ENCODE data around the gene SLC24A5. TPM values are rescaled to one million over a fixed set of nuclear protein-coding genes. Genes with fewer than 3 reads are reported as not detected.
A peak's percentile ranks its signal among the peaks of the same experiment; 100 is the strongest.

Gene SLC24A5
- total RNA-seq: not detected
- long read RNA-seq: 0 reads

GRCh38 chr15:48120745-48121144 is at the start of gene SLC24A5:
Gene SLC24A5, plus strand, starts transcription at chr15:48120990. Its CDS starts 55 bp downstream, at chr15:48121045.
- ATAC-seq (no peak), DNase-seq (no peak)
- intact Hi-C loops (cut with DNase I, micrococcal nuclease): no loop called here

GRCh38 chr15:48072941-48073340 is 47.8 kb upstream of the SLC24A5 start:
- DNase-seq (no peak), ATAC-seq (no peak)
- intact Hi-C loops (cut with DNase I, micrococcal nuclease): no loop called here

- intact Hi-C loops (cut with DNase I, micrococcal nuclease): no loop called here
- no peak for ATAC-seq
- no peak for DNase-seq
Observed at GRCh38 chr15:48073881-48074280, 46.9 kb upstream of the SLC24A5 start.

DNA sequence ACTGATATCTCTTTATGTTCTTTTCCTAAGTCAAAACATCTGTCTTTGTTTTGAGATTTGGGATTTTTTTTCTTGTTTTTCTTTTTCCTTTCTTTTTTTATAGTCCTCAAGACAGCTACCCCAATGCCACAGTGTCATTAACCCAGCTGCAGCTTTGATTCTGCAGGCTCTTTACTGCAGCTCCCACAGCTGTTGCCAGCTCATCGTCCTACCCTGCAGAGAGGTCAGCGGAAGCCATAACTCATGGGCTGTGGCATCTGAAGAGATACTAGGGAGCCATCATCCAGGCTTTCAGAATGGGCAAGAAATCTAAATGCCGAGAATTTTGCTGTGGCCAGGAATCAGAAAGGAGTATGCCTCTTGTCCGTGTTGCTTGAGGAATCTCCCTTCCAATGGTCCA is 44.3 kb upstream of the SLC24A5 start:
- no peak for ATAC-seq
- DNase-seq: no peak
- intact Hi-C loops (cut with DNase I, micrococcal nuclease): no loop called here

DNA sequence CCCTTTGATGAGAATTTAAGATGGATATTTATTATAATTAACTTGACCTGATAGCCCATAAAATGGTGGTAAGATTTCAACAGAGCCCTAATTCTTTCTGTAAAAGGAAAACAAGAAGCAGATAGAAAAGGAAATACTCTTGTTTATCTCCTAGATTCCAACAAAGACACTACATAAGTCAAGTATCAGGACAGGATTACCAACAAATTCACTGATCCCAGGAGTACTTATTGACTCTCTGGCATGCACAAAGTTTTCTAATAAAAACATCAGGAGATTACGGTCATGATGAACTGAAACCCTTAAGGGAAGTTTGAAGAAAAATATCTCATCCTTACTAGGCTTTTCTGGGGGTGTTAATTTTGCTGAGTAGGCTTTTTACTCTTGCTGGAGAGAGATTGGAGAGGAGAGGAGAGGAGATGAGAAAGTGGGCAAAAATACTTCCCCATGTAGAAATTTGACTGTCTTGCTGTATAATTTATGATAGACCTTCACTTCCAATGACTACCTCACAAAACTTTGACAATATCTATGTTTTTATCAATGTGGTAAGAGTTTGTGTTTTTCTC is 43.1 kb upstream of the SLC24A5 start:
- intact Hi-C loops (cut with DNase I, micrococcal nuclease): no loop called here
- ATAC-seq (no peak), DNase-seq (no peak)

DNA sequence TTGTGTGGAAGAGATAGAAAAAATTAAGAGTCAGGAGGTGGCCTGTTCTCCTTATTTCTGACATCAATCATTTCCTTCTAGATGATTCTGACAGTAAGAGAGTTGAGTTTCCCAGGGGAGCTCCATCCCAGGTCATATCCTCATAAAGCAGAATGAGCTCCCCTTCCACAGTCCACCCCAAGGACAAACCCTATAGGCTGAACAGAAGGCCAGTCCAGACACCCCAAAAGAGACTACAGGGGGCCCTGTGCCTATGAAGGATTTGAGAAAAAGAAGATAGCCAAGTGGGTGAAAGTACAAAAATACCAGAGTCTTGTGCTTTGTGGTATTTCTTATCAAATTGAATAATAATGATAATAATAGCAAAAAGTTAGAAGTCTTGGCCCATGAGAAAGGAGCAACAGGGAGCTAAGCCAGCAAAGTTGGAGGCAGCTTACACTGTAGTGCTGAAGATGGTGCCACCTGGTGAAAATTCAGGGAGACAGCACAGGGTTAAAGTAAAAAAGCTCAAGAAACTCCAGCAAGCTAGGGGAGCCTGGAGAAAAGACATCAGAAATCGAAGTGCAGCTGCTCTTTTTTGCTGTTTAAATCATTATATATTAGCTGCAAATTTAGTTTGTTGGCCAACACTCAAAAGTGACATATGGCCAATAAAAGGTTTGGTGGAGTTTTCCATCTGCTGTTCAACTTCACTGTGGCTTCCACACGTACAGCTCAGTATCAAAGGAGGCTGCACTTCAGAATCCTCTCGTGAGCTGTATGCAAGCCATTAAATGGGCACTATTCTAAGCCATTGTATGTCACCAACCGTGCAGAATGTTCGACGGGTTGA is 35.8 kb upstream of the SLC24A5 start:
- intact Hi-C loops (cut with DNase I, micrococcal nuclease): no loop called here
- ATAC-seq: peak; percentile 73
- DNase-seq: no peak

DNA sequence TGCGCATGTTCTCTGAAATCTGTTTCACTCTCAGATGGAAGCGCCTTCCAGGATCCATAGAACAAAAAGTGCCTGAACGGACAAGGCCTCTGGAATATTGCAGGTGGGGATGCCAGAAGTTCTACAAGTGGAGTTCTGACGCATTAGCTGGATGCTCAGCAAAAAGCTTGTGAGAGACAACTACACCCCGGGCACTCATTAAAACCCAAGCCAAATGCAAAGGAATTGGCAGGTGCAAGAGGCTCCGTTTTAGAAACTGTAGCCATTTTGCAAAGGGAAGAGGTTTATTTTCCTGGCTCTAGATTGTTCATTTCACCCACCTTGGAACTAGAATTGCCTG is 35.2 kb upstream of the SLC24A5 start:
- intact Hi-C loops (cut with DNase I, micrococcal nuclease): no loop called here
- no peak for ATAC-seq
- DNase-seq: no peak

DNA sequence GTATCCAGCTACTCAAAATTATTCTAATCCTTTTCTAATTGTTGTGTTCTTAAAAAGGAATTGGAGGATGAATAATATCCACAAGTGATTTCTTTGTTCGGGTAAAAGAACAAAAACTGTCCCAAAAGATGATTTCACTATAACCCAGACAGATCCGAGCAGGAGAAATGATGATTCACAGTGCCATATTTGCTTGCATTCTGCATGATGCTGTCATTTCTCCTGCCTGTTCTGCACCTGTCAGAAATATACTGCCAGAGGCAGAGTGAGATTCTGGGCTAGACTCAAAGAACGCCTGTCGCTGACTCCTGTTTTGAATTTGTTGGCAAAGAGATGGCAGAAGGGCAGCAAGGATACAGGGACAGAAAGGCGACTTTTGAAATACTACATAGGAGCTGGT is 34.7 kb upstream of the SLC24A5 start:
- ATAC-seq: no peak
- intact Hi-C loops (cut with DNase I, micrococcal nuclease): no loop called here

GRCh38 chr15:48086576-48086975 is 34.2 kb upstream of the SLC24A5 start:
- intact Hi-C loops (cut with DNase I, micrococcal nuclease): no loop called here
- no peak for ATAC-seq
- no peak for DNase-seq

More for the DNA sequence above, 34.7 kb upstream of the SLC24A5 start:
- no peak for DNase-seq

GRCh38 chr15:48087844-48088243 is 32.9 kb upstream of the SLC24A5 start:
- ATAC-seq (no peak), DNase-seq (no peak)
- intact Hi-C loops (cut with DNase I, micrococcal nuclease): no loop called here

- DNase-seq: no peak
- intact Hi-C loops (cut with DNase I, micrococcal nuclease): no loop called here
- ATAC-seq: peak; percentile 44
Observed at GRCh38 chr15:48089702-48090101, 31.1 kb upstream of the SLC24A5 start.

DNA sequence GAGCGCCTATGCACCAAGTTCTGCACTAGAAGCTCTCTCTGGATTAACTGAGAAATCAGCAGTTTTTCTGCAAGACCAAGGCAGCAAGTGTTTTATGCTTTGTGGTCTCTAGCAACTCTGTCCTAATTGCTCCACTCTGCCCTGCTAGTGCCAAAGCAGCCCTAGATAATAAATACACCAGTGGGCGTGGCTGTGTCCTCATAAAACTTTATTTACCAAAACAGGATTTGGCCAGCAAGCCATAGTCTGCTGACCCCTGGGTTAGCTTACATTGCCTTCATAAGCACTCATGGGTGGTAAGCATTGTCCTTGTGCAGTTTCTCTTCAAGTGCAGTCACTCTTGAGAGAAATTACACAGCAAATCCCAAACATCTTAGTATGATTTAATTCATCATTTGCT is 30.7 kb upstream of the SLC24A5 start:
- intact Hi-C loops (cut with DNase I, micrococcal nuclease): no loop called here
- DNase-seq: peak in 1 of 2 donors; percentile 18
- peak; percentile 65 for ATAC-seq

DNA sequence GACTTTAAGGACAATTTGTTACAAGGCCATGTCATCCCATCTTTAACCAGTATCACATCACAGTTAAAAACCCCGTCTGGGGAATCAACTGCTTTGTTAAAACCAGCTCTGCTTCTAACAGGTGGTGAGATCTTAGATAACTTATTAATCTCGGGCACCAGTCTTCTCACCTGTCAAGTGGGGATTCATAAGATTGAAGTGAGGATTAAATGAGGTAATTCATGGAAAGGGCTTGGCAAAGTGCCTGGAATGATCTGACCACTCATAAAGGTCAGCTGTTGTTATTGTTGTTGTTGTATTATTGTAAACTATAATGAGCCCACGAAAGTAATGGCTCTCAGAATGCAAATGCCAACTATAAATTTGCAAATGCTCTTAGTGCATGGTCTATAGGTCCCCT is 30.1 kb upstream of the SLC24A5 start:
- no peak for ATAC-seq

GRCh38 chr15:48091522-48091921 is 29.3 kb upstream of the SLC24A5 start:
- ATAC-seq (no peak), DNase-seq (no peak)
- intact Hi-C loops (cut with DNase I, micrococcal nuclease): no loop called here

More for the DNA sequence above, 30.1 kb upstream of the SLC24A5 start:
- DNase-seq: no peak
- intact Hi-C loops (cut with DNase I, micrococcal nuclease): no loop called here

DNA sequence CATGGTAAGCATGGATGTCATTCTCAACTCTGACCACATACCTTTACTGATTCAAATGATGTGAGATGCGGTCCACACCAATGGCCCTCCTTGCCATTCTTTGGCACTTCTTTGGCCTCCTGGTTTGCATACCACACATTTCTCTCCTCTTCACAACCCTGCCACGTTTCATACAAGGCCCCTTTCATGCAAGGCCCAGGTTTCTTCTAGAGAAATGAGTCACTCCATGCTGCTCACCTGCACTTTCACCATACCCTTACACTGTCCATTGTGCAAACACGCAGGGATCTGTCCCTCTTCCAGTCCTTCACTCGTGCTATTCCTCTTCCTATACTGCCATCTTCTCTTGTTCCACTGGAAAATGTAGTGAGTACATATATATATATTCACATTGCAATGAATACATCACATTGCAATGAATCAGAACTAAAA is 24.4 kb upstream of the SLC24A5 start:
- DNase-seq: no peak
- intact Hi-C loops (cut with DNase I, micrococcal nuclease): no loop called here
- ATAC-seq: no peak

DNA sequence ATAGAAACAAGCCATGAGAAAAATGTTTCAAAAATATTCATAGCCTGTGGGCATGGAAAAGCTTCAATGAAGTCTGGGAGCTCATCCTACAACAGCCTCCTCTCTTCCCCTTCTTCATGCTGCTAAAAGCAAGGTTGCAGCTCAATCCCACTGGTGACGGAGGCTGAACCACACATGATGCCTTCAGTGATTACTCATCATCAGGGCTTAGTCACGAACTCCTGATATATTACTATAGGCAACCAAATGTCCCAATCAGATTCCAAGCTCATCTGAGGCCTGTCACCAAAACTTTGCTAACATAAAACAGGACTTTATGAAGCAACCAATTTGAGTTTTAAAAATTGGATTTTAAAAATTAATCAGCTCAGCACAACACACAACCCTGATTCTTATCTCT is 24.0 kb upstream of the SLC24A5 start:
- DNase-seq (no peak), ATAC-seq (no peak)
- intact Hi-C loops (cut with DNase I, micrococcal nuclease): no loop called here

GRCh38 chr15:48097264-48097663 is 23.5 kb upstream of the SLC24A5 start:
- ATAC-seq (no peak), DNase-seq (no peak)
- intact Hi-C loops (cut with DNase I, micrococcal nuclease): no loop called here

GRCh38 chr15:48101376-48101961 is 19.3 kb upstream of the SLC24A5 start:
- DNase-seq: no peak
- intact Hi-C loops (cut with DNase I, micrococcal nuclease): no loop called here
- peak; percentile 71 for ATAC-seq

GRCh38 chr15:48102167-48102566 is 18.6 kb upstream of the SLC24A5 start:
- intact Hi-C loops (cut with DNase I, micrococcal nuclease): no loop called here

GRCh38 chr15:48103647-48104046 is 17.1 kb upstream of the SLC24A5 start:
- no peak for ATAC-seq
- intact Hi-C loops (cut with DNase I, micrococcal nuclease): no loop called here
- DNase-seq: no peak

More at GRCh38 chr15:48102167-48102566, 18.6 kb upstream of the SLC24A5 start:
- no peak for DNase-seq
- no peak for ATAC-seq
